ENCODE results near the gene ANKRD13B. TPM values are rescaled to one million over a fixed set of nuclear protein-coding genes. Genes with fewer than 3 reads are reported as not detected.
A peak's percentile ranks its signal among the peaks of the same experiment; 100 is the strongest.

The ANKRD13B gene
- total and polyA plus RNA-seq, 2 of the 13 experiments (the other 11 are each of a cell fraction or from before 2014, with no cell fraction given) = 1.7 to 1.8 TPM

GRCh38 chr17:29613352-29613837, 20.5 kb downstream of the ANKRD13B start (continued):
- 0 out of 2 replicates have a peak, but pooled peaks have one; percentile 83 for TF ChIP-seq CSRNP2 (CRISPR knock-in tag; conservative IDR thresholded peaks at IDR 0.05; ENCODE audit: low read depth)
- no peak for TF ChIP-seq ZFP41 (CRISPR knock-in tag; IDR thresholded peaks at IDR 0.05; ENCODE audit: borderline replicate concordance)
- peak; percentile 77 for TF ChIP-seq SKIL (CRISPR knock-in tag; IDR thresholded peaks at IDR 0.05; ENCODE audit: borderline replicate concordance)
- peak; percentile 55 for TF ChIP-seq PHF8 (CRISPR knock-in tag; IDR thresholded peaks at IDR 0.05)
- TF ChIP-seq JUND (CRISPR knock-in tag; IDR thresholded peaks at IDR 0.05) = no peak
- TF ChIP-seq TFDP2 (CRISPR knock-in tag; IDR thresholded peaks at IDR 0.05) = peak; percentile 94
- no peak for TF ChIP-seq ZHX2 (IDR thresholded peaks at IDR 0.05; ENCODE audit: low read depth)
- no peak for TF ChIP-seq ZHX2 (CRISPR knock-in tag; IDR thresholded peaks at IDR 0.05; ENCODE audit: borderline replicate concordance)
- no peak for TF ChIP-seq ZNF781 (CRISPR knock-in tag; IDR thresholded peaks at IDR 0.05; ENCODE audit: borderline replicate concordance, not compliant biosample characterization)
- TF ChIP-seq ZFP90 (CRISPR knock-in tag; IDR thresholded peaks at IDR 0.05; ENCODE audit: borderline replicate concordance) = peak; percentile 18; the same call in 1 of the 2 replicates
- no peak for TF ChIP-seq AGO2 (optimal IDR thresholded peaks at IDR 0.05; ENCODE audit: low read depth, low read length)
- no peak for TF ChIP-seq PAF1 (CRISPR knock-in tag; IDR thresholded peaks at IDR 0.05)
- TF ChIP-seq ZNF296 (CRISPR knock-in tag; conservative IDR thresholded peaks at IDR 0.05) = no peak
- peak; percentile 84; the same call in 1 of the 2 replicates for TF ChIP-seq ZNF563 (CRISPR knock-in tag; IDR thresholded peaks at IDR 0.05)
- peak; percentile 39; the same call in 1 of the 2 replicates for TF ChIP-seq TARDBP (CRISPR knock-in tag; IDR thresholded peaks at IDR 0.05)
- no peak for TF ChIP-seq JUNB (CRISPR knock-in tag; IDR thresholded peaks at IDR 0.05; ENCODE audit: borderline replicate concordance)
- TF ChIP-seq MXI1 (IDR thresholded peaks at IDR 0.05; ENCODE audit: borderline replicate concordance, low read depth, low read length) = peak; percentile 72; the same call in 1 of the 3 replicates
- peak; percentile 81; the same call in 1 of the 2 replicates for TF ChIP-seq EEA1 (CRISPR knock-in tag; IDR thresholded peaks at IDR 0.05; ENCODE audit: borderline replicate concordance)
- no peak for TF ChIP-seq ZNF460 (CRISPR knock-in tag; IDR thresholded peaks at IDR 0.05; ENCODE audit: borderline replicate concordance)

Measured in HepG2 (cell line).